NCI-H460 (cell line): ENCODE measurements around the gene SLC46A3. TPM values are rescaled to one million over a fixed set of nuclear protein-coding genes. Genes with fewer than 3 reads are reported as not detected.

Source experiments
- DNase-seq: peaks from one replicate; pipeline ENCODE4 v3.0.0-alpha.2; 2016; ENCODE audit warnings: low read depth; ENCODE audit errors: extremely low read depth
- total RNA-seq: library from RNA; depleted of rRNA; stranded (reverse); fragments of >200 nt; shearing (Covaris generic); gene quantifications from 2 replicates; pipeline ENCODE4 v1.2.3, GENCODE V29; 2014

The SLC46A3 gene
- total RNA-seq, 1 experiment from 2014 or later = 4.2 TPM

DNA sequence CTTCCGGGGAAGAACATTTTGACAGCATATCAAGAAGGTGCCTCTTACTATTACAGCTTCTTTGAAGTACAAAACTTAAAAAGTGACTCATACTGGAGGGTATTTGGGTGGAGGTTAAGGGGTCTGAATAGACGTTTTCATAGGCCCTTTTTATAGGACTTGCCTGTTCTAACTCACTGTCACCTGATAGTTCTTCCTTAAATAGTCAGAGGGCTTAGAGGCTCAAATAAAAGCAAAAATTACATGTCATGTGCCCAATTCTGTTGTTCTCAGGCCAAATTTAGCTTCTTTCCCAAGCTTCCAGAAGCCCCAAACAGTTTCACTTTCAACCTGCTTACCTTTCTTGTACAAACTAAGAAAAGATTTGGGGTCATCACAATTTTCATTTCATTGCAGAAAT, 16.1 kb upstream of the SLC46A3 start:
- no peak for DNase-seq

DNA sequence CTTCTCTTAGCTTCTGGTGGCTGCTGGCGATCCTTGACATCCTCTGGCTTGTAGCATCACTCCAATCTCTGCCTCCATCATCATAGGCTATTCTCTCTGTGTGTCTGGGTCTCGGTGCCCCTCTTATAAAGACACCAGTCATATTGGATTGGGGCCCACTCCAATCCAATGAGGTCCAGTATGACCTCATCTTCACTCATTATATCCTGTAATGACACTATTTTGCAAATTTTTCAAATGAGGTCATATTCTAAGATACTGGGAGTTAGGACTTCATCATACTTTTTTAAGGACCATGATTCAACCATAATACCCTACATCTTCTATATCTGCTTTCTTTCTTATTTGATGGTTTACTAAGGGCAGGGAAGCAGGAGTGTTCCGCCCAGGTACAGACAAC, 12.0 kb upstream of the SLC46A3 start:
- DNase-seq = no peak

DNA sequence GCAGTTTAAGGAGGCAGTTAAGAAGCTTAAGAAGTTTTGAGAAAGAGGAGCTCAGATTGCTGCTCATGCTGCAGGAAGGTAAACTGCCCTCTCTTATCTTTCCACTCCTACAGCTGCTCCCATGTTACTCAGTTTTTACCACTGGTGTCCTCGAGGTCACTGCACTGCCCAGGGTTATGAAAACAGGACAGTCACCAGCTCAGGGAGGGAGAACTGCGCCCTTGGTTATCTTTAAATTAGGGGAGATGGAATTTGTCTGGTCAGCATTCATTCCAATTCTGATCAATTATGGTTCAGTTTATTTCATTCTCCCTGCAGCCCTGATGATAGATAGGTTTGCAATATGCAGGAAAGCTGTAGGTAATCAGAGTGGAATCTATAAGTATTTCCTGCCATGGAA, 10.8 kb upstream of the SLC46A3 start:
- DNase-seq = no peak

DNA sequence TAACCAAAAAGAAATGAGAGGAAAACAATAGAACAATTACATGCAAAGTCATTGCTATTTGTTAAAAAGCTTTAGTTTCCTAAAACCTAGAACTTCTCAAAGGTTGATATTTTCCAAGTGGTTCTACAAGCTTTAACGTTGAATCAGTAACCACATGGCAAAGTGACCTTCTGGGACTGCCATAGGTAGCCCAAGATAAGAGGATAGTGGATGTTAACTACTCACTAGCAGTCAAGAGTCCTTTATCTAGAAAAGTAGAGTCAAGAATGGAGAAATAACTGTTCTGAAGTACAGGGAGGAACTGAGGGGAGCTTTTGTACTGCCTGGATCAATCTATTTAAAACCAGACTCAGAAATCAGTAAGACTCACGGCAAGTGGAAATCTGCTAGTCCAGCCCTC, 9.9 kb upstream of the SLC46A3 start:
- DNase-seq = no peak

DNA sequence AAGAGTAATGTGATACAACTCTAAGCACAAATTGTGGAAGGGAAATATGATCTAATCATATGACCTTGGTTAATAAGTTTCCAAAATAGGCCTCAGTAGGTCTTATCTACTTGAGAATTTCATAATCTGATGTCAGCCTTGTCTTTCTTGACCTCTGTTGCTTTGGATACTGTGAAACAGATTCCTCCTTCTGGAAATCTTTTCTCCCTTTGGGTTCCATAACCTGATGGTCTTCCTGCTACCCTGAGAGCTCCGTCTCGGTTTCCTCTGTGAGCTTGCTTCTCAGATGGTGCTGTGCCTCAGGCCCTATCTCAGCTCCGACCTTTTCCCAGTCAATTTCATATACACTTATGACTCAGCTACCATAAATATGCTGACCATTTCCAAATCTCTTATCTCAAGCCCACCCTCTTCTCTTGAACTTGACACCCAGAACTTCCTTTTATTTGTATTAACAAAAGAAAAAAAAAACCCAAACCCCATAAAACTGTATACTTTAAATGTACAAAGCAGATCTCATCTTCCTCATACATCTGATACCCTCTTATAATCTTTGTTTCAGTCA, 6.4 kb upstream of the SLC46A3 start:
- DNase-seq = no peak

DNA sequence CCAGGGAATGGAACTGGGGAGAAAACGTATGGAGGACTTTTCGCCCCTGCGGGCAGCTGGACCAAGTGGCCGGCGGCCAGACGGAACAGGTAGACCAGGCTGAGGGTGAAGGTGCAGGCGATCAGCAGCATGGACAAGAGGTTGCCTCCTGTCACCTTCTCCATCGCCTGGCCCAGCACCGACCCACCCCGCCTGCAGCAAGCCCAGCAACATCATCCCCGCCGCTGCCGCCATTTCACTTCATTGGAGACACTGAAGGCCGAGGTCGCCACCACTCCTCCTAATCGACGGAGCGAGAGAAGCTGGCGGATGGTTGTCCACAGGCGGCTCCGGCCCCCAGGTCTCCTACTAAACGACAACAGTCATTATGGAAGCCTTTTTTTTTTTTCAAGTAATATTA, 5.0 kb upstream of the SLC46A3 start:
- no peak for DNase-seq

DNA sequence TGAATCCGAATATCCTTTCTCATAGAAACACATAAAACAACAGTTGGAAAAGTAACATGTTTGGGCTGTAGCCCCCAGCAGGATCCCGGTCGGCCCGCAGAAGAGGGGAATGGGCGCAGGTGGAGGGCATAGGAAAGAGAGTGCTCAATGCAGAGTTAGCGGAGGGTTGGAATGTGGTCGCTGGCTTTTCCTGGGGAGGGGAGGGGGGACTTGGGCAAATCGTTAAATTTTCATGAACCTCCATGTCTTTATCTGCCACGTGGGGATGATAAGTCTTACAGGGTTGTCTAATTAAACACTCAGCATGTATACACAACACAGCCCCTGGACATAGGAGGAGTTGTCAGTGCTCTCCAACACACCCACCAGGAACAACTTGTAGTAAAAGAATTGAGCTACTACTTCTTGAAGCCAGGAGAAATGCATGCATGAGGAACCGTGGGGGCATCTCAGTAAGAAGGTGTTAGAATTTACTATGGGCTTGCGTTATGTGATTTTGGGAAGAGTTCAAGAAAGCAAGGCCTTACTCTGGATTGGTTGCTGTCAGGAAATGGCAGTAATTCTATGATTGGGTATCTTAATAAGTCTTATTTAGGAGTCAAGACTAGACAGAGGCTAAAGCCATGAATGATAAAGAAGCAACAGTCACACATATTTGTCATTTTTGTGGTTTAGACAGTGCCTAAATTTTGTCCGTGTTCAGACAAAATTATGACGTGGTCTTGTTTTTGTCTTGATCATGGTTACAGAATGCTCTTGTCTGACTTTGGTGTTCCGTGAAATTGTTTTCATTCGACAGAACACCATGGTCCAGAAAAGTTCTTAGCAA, 671 bp upstream of the SLC46A3 start:
- no peak for DNase-seq

DNA sequence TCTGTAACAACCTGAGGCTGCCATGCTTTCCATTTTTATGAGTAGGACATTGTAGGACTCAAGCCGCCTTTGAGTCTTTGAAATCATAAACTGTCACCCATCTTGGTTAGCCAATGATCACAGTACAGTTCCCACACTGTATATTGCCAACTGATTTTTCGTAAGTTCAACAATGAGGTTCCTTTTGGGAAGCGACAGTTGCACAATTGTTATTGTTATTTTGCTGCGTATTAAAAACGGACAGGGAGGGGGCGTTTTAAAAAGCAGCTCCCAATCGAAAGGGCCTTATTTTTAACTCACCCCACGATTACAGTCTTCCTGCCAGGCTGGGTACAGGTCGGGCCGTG, 601 bp downstream of the SLC46A3 start:
- no peak for DNase-seq

DNA sequence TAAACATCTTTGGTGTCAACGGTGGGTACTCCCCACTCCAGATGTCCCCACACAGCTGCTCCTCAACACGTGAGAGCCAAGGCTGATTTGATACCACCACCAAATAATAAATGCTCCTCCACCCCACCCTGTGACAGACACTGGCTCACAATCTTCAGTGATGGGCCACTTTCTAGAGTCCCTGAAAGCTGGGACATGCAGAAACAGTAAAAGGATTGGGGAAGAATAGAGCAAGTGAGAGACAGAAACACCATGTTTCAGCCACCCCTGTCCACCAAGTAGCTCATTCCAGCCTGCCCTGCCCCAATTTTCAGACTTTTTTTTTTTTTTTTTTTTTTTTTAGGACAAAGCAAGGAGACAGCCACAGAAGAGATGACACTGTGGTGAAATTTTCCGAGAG, 1.6 kb downstream of the SLC46A3 start:
- DNase-seq = no peak

DNA sequence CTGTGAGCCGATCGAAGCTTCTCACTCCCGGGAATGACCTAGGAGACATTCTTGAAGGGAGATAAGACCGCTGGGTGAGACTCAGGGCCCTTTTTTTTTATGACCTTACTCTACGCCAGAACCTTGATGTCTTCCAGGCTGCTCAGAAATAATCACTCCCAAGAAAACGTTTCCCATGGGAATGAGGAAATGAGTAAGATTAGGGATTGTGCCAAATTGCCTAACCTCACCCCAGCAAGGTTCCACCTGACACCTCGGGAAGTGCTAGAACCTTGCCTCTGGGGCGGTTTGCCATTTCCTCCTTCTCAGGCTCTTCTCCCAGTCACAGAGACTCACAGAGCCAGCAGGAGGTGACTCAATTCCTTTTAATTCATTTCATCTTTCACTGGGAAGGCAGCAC, 2.3 kb downstream of the SLC46A3 start:
- peak; percentile 18 for DNase-seq

DNA sequence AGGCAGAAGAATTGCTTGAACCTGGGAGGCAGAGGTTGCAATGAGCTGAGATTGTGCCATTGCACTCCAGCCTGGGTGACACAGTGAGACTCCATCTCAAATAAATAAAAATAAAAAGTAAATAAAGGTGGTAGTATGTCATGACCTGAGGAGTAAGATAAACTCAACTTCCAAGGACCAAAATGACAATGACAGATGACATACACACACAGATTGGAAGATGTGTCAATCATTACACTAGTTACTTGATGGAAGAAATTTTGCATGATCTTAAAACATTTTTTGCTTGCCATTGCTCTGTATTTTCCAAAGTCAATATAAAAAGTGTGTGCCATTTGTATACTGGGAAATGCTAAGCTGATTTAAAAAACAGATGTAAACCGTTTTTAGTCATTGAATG, 4.1 kb downstream of the SLC46A3 start:
- DNase-seq = no peak

DNA sequence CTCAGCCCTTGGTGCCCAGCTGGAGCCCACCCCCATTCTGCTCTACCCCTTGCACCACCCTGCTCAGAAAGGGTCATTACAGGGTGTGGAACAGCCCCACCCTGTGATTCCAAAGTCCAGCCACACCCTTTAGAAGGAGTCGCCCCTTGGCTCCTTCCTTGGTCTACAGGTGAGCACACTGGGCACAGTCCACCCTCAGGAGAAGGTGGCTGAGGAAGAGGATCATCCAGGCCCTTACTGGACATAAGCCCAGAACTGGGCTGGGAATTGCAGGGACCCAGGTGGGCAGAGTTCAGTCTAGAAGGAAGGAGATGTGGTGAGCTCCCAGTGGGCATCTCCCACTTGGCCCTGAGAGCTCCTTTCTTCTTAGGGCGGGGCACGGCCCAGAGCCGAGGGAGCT, 8.6 kb downstream of the SLC46A3 start:
- no peak for DNase-seq

DNA sequence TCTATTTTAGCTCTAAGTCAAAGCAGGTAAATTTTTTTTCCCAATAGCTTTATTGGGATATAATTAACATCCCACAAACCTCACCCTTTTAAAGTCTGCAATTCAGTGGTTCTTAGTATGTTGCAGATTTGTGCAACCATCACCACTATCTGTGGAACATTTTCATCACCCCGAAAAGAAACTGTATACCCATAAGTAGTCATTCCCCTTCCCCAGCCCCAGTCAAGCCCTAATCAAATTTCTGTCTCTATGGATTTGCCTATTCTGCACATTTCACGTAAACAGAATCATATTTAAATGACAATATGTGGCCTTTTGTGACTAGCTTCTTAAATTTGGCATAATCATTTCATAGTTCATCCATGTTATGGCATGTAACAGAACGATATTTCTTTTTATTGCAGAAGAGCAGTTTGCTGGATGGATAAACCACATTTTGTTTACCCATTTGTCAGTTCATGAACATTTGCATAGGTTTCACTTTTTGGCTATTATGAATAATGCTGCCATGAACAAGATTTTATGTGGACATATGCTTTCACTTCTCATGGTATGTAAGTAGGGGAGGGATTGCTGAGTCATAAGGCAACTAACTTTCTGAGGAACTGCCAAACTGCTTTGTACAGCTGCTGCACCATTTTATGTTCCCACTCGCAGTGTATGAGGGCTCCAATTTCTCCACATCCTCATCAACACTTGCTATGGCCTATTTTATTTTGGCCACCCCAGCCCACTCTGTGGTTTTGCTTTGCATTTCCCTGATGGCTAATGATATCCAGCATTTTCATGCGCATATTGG, 10.9 kb downstream of the SLC46A3 start:
- no peak for DNase-seq

DNA sequence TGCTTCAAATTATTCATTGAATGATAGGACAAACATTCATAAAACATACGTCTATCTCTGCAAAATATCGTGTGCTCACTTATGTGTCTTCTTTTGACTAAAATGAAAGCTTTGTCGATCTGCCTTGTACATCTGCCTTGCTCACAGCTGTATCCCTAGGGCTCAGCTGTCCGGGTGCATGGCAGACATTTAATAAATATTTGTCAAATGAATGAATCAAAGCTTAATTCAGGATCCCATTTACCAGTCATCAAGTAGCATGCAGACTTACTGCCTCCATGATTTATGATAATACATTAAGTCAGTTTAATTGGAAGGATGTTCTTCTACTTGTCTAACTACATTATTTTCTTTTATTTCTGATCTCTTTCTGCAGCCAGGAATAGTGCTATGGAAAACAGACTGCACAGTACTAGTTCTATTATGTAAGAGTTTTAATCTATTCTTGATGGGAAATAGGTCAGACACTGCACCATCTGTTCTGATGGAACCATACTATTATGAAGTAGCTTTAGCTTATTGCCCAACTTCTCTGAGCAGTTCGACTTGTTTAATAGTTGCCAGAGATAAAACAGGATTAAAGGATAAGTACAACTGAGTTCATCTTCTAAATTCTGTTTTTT, 13.2 kb downstream of the SLC46A3 start:
- DNase-seq = no peak

DNA sequence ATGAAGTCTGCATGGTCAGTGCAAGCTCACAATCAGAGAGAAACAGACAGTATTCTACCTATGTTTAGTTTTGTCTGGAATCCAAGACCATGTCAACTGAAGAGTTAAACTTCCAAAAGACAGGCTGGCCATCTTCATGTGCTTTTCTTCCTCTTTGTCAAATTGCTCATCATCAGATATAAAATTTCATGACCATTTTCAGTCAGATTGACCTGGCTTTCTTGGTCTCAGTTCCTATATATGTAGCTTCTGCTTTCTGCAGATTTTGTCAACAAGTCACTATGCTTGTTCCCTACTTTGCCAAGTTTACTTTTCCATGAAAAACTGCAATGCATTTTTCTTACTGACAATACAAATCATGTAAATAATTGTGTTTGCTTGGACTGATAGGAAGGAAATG, 13.9 kb downstream of the SLC46A3 start:
- no peak for DNase-seq

DNA sequence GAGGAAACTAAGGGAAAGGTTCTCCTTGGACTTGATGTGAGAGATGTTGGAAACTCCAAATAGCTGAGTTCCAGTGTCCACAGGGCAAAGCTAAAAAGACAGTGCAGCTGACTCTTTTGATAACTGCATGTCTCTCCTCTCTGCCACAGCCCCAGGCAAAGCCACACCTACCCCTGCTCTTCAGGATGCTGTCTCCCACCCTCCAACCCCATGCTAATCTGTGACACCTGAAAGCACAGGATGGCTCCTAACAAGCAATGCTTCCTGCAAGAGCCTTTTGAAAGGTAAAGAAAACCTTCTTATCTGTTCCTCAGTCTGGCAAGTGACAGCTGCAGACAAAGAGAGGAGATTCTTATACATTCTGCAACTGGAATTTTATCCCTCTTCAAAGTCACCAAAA, 14.5 kb downstream of the SLC46A3 start:
- DNase-seq = no peak

DNA sequence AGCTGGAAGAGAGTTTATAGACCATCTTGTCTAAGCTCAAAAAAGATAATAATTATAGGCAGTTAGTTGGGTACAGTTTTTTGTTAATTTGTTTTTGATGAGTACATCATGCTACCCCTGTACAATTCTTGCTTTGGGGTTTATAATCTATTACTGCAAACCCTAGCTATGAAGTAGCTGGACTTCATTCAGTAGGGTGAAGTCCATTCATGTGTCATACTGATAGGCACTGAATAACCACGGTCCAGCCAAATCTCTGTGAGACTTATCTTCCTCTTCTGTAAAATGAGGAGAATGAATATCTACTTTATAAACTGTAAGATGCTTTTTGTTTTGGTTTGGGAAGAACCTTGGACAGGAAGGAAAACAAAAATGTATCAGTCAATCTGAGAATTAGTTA, 19.5 kb downstream of the SLC46A3 start:
- no peak for DNase-seq

DNA sequence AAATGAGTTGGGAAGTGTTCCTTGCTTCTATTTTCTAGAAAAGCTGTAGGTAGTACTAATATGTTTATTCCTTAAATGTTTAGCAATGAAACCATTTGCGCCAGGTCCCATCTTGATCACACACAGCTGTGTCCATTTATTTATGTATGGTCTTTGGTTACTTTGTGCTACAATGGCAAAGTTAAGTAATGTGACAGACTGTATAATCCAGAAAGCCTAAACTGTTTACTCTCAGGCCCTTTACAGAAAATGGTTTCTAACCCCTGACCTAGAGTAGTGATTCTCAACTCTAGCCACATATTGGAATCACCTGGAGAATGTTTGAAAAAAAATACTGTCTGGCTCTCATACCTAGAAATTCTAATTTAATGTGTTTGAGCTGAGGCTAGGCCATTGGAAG, 21.3 kb downstream of the SLC46A3 start:
- no peak for DNase-seq

DNA sequence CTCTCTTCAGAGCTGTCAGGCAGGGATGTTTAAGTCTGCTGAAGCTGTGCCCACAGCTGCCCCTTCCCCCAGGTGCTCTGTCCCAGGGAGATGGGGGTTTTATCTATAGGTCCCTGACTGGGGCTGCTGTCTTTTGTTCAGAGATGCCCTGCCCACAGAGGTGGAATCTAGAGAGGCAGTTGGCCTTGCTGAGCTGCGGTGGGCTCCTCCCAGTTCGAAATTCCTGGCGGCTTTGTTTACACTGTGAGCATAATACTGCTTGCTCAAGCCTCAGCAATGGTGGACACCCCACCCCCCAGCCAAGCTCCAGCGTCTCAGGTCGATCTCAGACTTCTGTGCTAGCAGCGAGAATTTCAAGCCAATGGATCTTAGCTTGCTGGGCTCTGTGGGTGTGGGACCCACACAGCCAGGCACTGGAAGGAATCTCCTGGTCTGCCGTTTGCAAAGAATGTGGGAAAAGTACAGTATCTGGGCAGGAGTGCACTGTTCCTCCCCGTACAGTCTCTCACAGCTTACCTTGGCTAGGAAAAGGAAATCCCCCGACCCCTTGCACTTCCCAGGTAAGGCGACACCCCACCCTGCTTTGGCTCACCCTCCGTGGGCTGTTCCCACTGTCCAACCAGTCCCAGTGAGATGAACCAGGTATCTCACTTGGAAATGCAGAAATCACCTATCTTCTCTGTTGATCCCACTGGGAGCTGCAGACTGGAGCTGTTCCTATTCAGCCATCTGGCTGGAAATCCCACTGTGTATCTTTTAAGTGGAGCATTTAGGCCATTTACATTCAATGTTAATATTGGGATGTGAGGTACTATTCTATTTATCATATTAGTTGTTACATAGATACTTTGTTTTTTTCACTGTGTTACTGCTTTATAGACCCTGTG, 24.9 kb downstream of the SLC46A3 start:
- peak; percentile 27 for DNase-seq

DNA sequence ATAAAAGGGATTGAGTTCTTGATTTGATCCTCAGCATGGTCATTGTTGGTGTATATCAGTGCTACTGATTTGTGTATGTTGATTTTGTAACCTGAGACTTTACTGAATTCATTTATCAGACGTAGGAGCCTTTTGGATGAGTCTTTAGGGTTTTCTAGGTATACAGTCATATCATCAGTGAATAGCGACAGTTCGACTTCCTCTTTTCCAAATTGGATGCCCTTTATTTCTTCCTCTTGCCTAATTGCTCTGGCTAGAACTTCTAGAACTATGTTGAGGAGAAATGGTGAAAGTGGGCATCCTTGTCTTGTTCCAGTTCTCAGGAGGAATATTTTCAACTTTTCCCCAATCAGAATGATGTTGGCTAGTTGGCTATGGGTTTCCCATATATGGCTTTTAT, 32.9 kb downstream of the SLC46A3 start:
- DNase-seq = no peak

DNA sequence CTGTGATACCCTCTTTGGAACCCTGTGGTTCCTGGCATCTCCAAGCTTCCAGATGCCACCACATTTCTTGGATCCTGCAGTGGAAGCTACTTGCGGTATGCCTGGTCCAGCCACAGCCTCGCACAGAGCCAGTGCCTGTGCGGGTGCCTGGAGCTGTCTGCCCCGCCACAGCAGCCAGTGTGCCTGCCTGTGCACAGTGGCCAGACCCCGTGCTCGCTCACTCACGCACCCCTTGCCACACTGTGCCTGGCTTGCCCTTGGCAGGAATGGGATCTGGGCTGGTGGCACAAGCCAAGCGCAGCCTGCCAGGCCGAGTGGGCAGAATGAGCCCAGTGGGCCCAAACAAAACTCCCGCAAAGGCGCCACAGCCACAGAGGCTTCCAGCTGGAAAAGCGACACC, 33.7 kb downstream of the SLC46A3 start:
- no peak for DNase-seq
